Naive B cell (primary cell): ENCODE data around the gene MEGF6. TPM values are rescaled to one million over a fixed set of nuclear protein-coding genes. Genes with fewer than 3 reads are reported as not detected.

ENCODE experiments used
- polyA plus RNA-seq, 6 donors: library from polyadenylated mRNA; unstranded; fragments of 300-500 nt; fragmentation: Illumina TruSeq; gene quantifications; one replicate each; pipeline ENCODE4 v1.2.3, GENCODE V29; 2021; ENCODE audit warnings: low read depth in 6 of 6

MEGF6 gene
- polyA plus RNA-seq, 6 donors from 2014 or later: 3.1 to 8.8 (median 4.3) TPM; not detected in 1

Other genes with a start within 250 kb of the MEGF6 start
- not detected for gene ARHGEF16, start 156.8 kb downstream of the MEGF6 start, polyA plus RNA-seq
- 10 to 100 TPM; 23.7 to 38.7 (median 35.7) TPM for gene TPRG1L, start 13.5 kb upstream of the MEGF6 start, polyA plus RNA-seq
- gene WRAP73, start 38.6 kb upstream of the MEGF6 start, polyA plus RNA-seq: 10 to 100 TPM; 23.4 to 58.3 (median 27.7) TPM
- gene TP73, start 41.0 kb upstream of the MEGF6 start, polyA plus RNA-seq: not detected
- not detected for gene CCDC27, start 140.9 kb upstream of the MEGF6 start, polyA plus RNA-seq
- gene SMIM1, start 161.2 kb upstream of the MEGF6 start, polyA plus RNA-seq: 1 to 10 TPM in 3 of 6 donors, under 1 TPM in 2, not detected in 1; 0.82 to 2.2 (median 1.4) TPM
- 10 to 100 TPM; 13.6 to 30.8 (median 26.9) TPM for gene LRRC47, start 185.0 kb upstream of the MEGF6 start, polyA plus RNA-seq
- gene CEP104, start 245.7 kb upstream of the MEGF6 start, polyA plus RNA-seq: 10 to 100 TPM in 5 of 6 donors, 1 to 10 TPM in 1; 8.1 to 34.6 (median 17.5) TPM
- gene DFFB, start 246.0 kb upstream of the MEGF6 start, polyA plus RNA-seq: 10 to 100 TPM in 1 of 6 donors, 1 to 10 TPM in 5; 2.7 to 10.2 (median 7.3) TPM